Dedifferentiated amniotic fluid mesenchymal stem cell (primary cell): ENCODE results near the gene WDR4.
"Not testable (repeated sequence)": the region's sequence is repeated elsewhere in the genome, so short reads cannot be mapped to it uniquely, and the experiment has no call there.

Experiments
- DNase-seq: peaks from one replicate; pipeline ENCODE4 v3.0.0-alpha.2; 2016; ENCODE audit errors: extremely low spot score

Gene WDR4, protein sequence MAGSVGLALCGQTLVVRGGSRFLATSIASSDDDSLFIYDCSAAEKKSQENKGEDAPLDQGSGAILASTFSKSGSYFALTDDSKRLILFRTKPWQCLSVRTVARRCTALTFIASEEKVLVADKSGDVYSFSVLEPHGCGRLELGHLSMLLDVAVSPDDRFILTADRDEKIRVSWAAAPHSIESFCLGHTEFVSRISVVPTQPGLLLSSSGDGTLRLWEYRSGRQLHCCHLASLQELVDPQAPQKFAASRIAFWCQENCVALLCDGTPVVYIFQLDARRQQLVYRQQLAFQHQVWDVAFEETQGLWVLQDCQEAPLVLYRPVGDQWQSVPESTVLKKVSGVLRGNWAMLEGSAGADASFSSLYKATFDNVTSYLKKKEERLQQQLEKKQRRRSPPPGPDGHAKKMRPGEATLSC

GRCh38 chr21:42878993-42879787, at the start of gene WDR4:
Gene WDR4, minus strand, starts transcription at chr21:42879539. Its CDS starts 44 bp downstream, at chr21:42879495.
- peak; percentile 98 for DNase-seq

GRCh38 chr21:42927474-42928200, 48.3 kb upstream of the WDR4 start:
- not testable (repeated sequence) for DNase-seq

DNA sequence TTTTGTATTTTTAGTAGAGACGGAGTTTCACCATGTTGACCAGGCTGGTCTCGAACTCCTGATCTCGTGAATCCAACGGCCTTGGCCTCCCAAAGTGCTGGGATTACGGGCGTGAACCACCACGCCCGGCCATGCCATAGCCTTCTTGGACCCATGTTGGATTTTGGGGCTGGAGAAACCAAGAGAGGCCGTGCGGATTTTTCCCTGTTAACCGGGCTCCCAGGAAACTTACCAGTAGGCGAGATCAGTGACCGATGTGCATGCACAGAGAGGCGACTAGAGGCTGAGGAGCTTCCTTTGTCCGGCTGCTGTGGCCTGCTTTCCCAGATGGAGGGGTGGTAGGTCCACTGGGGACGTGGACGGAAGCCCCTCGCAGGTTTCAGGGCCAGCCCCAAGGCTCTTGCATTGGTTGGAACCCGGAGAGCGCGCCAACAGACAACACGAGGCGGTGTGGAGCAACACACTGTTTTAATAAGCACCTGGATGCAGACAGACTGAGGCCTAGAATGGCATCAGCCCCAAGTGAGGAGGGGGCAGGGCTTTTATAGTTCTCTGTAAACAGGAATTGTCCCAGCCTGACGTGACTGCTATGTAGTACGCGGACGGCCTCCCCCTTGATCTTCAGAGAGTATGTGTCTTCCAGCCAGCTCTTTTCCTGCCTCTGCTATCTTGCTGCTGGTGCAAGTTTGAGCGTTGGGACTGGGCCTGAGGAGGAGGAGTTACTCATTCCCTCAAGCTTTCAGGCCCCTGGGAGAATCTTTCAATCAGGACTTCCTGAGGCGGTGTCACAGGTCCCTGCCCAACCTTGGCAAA, 46.0 kb upstream of the WDR4 start, which contains the start of gene ERVH48-1:
ERVH48-1 (minus strand) TSS at position 517 of the 813 bp plus-strand sequence. CDS start 6,624 bp downstream, outside the sequence.
- no peak for DNase-seq

DNA sequence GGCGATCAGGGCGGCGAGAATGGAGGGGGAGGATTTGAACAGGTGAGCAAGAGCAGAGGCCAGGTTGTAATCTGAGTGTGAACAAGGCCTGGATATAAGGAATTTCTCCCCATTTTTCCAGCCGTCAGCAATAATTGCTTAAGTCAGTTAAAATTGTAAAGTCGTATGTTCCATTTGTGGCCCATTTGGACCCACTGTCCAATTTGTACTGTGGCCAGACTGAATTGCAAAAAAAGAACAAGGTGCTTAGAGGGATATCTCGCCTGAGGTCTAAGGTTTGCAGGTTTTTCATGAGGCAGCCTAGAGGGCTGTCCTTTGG, 45.1 kb upstream of the WDR4 start:
- no peak for DNase-seq

DNA sequence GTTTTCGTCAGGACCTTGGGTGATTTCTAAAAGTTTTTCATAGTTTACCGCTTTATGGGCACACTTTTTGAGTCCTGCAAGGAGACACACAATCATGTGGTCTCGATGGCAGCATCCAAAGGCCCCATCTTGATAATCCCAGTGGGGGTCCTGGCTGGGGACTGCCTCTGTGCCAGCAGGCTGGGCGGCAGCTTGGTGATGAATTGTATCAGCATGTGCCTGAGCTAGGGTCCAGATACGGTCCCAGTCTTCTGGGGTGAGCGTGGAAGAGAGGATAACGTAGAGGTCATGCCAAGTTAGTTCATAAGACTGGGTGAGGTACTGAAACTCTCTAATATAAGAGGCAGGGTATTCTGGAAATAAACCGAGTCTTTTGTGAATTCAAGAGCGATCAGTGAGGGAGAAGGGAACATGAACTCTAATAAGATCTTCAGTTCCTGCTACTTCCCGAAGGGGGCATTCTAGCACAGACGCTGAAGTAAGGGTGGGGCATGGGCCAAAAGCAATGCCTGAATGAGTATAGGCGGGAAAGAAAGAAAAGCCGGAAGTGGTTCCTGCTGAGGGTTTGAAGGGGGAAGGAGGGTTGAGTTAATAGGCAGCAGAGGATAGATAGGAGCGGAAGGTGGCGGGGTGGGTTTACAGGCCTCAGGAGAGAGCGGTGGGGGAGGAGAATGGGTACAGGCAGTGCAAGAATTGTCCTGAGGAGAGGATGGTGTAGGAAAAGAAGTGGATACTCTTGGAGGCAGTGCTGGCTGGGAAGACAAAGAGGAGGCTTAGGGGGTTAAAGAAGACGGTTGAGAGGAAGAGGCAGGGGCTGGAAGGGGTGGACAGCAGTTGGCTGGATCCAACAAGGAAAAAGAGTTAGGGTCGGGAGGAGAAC, 44.5 kb upstream of the WDR4 start:
- DNase-seq: peak; percentile 81

DNA sequence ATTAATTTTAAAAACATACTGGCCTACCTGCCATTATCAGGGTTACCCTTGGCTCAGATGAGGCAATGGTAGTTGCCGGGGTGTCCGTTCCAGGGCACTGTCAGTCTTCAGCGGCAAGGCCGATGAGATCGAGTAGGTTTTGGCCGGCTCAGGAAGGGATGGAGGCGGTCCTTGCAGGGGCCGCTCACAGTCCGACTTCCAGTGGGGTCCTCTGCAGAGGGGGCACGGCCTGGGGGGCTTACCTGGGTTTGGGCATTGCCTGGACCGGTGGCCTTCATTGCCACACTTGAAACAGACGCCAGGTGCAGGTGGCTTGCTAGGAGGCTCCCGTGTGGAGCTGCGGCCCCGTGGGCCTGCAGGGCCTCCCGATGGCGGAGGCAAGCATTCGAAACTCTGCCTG, 43.6 kb upstream of the WDR4 start:
- DNase-seq: no peak

GRCh38 chr21:42921927-42922326, 42.6 kb upstream of the WDR4 start:
- DNase-seq: no peak

- DNase-seq: no peak
Observed at GRCh38 chr21:42918291-42918690, 39.0 kb upstream of the WDR4 start.

DNA sequence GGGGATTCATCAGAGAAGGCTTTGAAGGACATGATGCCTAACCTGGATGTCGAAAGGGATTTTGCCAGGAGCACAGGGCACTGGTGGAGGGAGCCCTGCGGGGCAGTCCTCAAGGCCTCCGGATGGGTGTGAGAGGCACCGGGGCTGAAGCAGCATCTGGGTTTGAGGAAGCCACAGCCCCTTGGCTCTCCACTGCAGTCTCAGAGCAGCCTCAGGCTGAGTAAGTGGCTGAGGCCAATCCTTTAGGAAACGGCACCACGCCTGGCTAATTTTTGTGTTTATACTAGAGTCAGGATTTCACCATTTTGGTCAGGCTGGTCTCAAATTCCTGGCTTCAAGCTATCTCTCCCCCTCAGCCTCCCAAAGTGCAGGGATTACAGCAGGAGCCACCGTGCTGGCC, 34.1 kb upstream of the WDR4 start:
- DNase-seq: no peak

DNA sequence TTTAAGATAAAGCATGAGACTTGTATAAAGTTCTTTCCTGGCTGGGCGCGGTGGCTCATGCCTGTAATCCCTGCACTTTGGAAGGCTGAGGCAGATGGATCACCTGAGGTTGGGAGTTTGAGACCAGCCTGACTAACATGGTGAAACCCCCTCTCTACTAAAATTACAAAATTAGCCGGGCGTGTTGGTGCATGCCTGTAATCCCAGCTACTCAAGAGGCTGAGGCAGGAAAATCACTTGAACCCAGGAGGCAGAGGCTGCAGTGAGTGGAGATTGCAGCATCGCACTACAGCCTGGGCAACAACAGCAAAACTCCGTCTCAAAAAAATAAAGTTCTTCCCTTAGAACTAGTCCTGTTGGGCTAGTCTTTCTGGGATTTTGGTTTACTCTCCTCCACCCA, 32.6 kb upstream of the WDR4 start:
- not testable (repeated sequence) for DNase-seq

DNA sequence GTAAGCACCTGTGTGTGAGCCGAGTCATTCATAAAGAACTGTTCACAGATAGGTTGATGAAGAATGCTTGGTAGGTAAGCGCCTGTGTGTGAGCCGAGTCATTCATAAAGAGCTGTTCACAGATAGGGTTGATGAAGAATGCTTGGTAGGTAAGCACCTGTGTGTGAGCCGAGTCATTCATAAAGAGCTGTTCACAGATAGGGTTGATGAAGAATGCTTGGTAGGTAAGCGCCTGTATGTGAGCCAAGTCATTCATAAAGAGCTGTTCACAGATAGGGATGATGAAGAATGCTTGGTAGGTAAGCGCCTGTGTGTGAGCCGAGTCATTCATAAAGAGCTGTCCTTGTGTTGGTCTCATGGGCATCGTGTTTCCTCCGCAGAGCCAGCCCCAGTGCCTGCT, 29.1 kb upstream of the WDR4 start:
- DNase-seq: not testable (repeated sequence)

GRCh38 chr21:42906233-42906632, 26.9 kb upstream of the WDR4 start:
- no peak for DNase-seq

DNA sequence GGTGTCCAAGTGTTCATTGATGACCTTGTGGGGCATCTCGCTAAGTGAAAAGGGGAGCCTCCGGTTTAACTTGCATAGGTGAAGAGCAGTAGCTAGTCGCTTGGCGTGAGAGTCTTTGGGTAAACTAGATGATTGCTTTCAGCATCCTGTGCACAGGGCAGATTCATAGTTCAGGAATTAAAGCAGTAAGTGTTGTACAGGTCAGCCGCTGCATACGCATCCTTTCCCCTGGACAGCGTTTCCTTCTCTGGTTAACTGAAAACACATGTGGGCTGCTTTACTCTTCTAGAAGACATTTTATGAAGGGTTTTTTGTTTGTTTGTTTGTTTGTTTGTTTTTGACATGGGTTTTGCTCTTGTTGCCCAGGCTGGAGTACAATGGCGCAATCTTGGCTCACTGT, 25.9 kb upstream of the WDR4 start:
- DNase-seq: no peak

DNA sequence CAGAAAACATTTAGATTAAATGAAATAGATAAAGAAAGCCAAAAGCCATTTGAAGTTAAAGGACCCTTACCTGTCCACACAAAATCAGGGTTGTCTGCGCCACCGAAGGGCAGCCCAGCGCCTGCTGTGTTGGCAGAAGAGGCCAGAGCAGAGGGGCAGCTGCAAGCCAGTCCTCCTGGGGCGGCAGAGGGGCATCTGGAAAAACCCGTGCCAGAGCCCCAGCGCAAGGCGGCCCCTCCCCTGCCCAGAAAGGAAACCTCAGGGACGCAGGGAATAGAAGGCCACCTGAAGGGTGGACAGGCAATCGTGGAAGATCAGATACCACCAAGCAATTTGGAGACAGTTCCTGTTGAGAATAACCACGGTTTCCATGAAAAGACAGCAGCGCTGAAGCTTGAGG, 24.5 kb upstream of the WDR4 start:
- no peak for DNase-seq

DNA sequence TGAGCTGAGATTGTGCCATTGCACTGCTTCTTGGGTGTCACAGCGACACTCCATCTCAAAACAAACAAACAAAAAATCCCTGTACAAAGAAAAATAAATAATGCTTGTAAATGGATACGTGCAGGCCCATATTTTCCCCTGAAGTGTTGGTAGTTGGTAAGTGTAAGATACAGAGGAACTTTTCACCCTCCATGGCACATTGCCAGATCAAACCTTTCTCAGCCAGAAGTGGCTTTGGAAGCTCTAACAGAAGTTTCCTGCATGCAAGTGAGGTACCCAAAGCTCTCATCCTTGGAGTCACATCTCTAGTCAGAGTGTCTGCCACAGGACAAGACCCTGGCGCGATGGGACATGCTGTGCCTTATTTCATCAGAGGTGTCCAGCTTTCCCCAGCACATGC, 21.1 kb upstream of the WDR4 start:
- no peak for DNase-seq

GRCh38 chr21:42892931-42893755, 13.8 kb upstream of the WDR4 start, which contains the start of gene NDUFV3:
Gene NDUFV3, plus strand, starts transcription at chr21:42893309. Its CDS starts 25 bp downstream, at chr21:42893334.
- DNase-seq: peak; percentile 98

- no peak for DNase-seq
Observed at GRCh38 chr21:42892582-42892930, 13.2 kb upstream of the WDR4 start.

DNA sequence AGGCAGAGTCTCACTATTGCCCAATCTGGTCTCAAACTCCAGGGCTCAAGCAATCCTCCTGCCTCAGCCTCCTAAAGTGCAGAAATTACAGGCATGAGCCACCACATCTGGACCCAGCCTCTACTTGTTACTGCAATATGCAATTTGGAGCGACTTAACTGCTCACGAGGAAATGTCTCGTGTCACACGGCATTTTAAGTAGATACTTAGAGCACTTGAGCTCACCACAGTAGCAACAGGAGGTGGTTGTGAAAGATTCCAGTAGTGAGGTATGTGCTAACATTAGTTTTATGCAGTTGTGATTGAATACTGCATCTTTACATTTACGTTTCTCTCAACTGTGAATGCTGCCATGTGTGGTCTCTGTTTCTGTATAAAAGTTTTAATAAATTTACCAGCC, 8.0 kb upstream of the WDR4 start:
- DNase-seq: no peak

- DNase-seq: no peak
Observed at GRCh38 chr21:42883921-42884320, 4.6 kb upstream of the WDR4 start.

DNA sequence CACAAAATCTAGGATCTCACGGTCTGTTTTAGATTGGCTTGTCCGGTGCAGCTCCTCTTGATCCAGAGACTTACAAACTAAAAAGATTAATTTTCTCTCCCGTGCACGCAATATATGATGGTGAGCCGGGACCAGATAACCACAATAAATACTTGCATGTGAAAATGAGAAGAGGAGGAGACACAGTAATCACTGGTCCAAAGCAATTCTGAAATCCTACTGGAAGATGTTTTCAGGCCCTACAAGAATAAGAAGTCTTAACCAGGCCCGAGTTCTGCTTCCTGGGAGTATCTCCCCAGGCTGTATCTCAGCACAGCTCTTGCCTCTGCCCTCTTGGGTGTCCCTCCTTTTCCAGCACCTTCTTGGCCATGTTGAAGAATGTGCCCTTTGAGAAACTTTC, 1.0 kb upstream of the WDR4 start:
- no peak for DNase-seq
